ENCODE measurements around the gene ZNF208.

The ZNF208 gene

GRCh38 chr19:21970466-21970865, 40.3 kb downstream of the ZNF208 start:
- Histone ChIP-seq H3K4me2 (ENCODE audit: low read length) (no peak overlapping the region), H3K27ac (ENCODE audit: low read depth, low read length) (no peak overlapping the region), H3K18ac (ENCODE audit: low read length) (no peak overlapping the region), H2BK5ac (ENCODE audit: low read length) (no peak overlapping the region), H3K9ac (ENCODE audit: low read length) (no peak overlapping the region), H3K56ac (ENCODE audit: low read length) (no peak overlapping the region), H2BK15ac (replicated peaks; ENCODE audit: low read depth) (no peak overlapping the region), H4K8ac (ENCODE audit: low read depth, low read length) (no peak overlapping the region), H3K79me2 (ENCODE audit: control insufficient read depth, insufficient read depth, low read length) (no peaks in the 10 kb centered on the region), H3K27me3 (ENCODE audit: insufficient read depth, low read length, poor library complexity) (no peaks in the 10 kb centered on the region), H3K23ac (ENCODE audit: low read length) (no peak overlapping the region), H3K79me1 (ENCODE audit: low read length) (no peaks in the 10 kb centered on the region), H2AK5ac (ENCODE audit: low read length) (no peak overlapping the region), H3K36me3 (ENCODE audit: control insufficient read depth, insufficient read depth, low read length) (no peaks in the 10 kb centered on the region), H3K4ac (ENCODE audit: low read depth, low read length) (no peak overlapping the region), H3K4me1 (ENCODE audit: control insufficient read depth, low read depth, low read length) (no peaks in the 10 kb centered on the region), H3K4me3 (ENCODE audit: low read length) (no peak overlapping the region), H4K5ac (ENCODE audit: low read length) (no peak overlapping the region), H2BK120ac (ENCODE audit: low read depth, low read length) (no peak overlapping the region)
- no CpG with 5 or more reads among the region's 1 CpG for WGBS (ENCODE audit: extremely low coverage, insufficient coverage, low lambda C conversion rate)
- no peak for DNase-seq

GRCh38 chr19:21947775-21948174, 63.0 kb downstream of the ZNF208 start:
- DNase-seq, result peak; percentile 23
- H2BK120ac ChIP-seq (ENCODE audit: low read depth, low read length), result no peak overlapping the region
- no peak overlapping the region for H2BK15ac ChIP-seq (replicated peaks; ENCODE audit: low read depth)
- no peak overlapping the region for H4K5ac ChIP-seq (ENCODE audit: low read length)
- H3K4me1 ChIP-seq (ENCODE audit: control insufficient read depth, low read depth, low read length), result no peaks in the 10 kb centered on the region
- H2BK5ac ChIP-seq (ENCODE audit: low read length), result no peak overlapping the region
- H2AK5ac ChIP-seq (ENCODE audit: low read length), result no peak overlapping the region
- H3K36me3 ChIP-seq (ENCODE audit: control insufficient read depth, insufficient read depth, low read length), result no peaks in the 10 kb centered on the region
- H3K27me3 ChIP-seq (ENCODE audit: insufficient read depth, low read length, poor library complexity), result no peaks in the 10 kb centered on the region
- no peak overlapping the region for H3K56ac ChIP-seq (ENCODE audit: low read length)
- H4K8ac ChIP-seq (ENCODE audit: low read depth, low read length), result no peak overlapping the region
- H3K23ac ChIP-seq (ENCODE audit: low read length), result no peak overlapping the region
- H3K79me1 ChIP-seq (ENCODE audit: low read length), result no peaks in the 10 kb centered on the region
- no peak overlapping the region for H3K4me2 ChIP-seq (ENCODE audit: low read length)
- H3K79me2 ChIP-seq (ENCODE audit: control insufficient read depth, insufficient read depth, low read length), result no peaks in the 10 kb centered on the region
- no CpG with 5 or more reads among the region's 8 CpGs for WGBS (ENCODE audit: extremely low coverage, insufficient coverage, low lambda C conversion rate)
- H3K4ac ChIP-seq (ENCODE audit: low read depth, low read length), result no peak overlapping the region
- H3K18ac ChIP-seq (ENCODE audit: low read length), result no peak overlapping the region
- H3K9ac ChIP-seq (ENCODE audit: low read length), result no peak overlapping the region
- H3K27ac ChIP-seq (ENCODE audit: low read depth, low read length), result no peak overlapping the region
- no peak overlapping the region for H3K4me3 ChIP-seq (ENCODE audit: low read length)

- Histone ChIP-seq H3K23ac (ENCODE audit: low read length) (no peak overlapping the region), H3K4me3 (ENCODE audit: low read length) (no peak overlapping the region), H3K4me2 (ENCODE audit: low read length) (no peak overlapping the region), H3K56ac (ENCODE audit: low read length) (no peak overlapping the region), H2BK5ac (ENCODE audit: low read length) (no peak overlapping the region), H2AK5ac (ENCODE audit: low read length) (no peak overlapping the region), H3K18ac (ENCODE audit: low read length) (no peak overlapping the region), H3K9ac (ENCODE audit: low read length) (no peak overlapping the region), H3K36me3 (ENCODE audit: control insufficient read depth, insufficient read depth, low read length) (no peaks in the 10 kb centered on the region), H3K79me2 (ENCODE audit: control insufficient read depth, insufficient read depth, low read length) (no peaks in the 10 kb centered on the region), H4K8ac (ENCODE audit: low read depth, low read length) (no peak overlapping the region), H2BK120ac (ENCODE audit: low read depth, low read length) (no peak overlapping the region), H2BK15ac (replicated peaks; ENCODE audit: low read depth) (no peak overlapping the region), H3K4ac (ENCODE audit: low read depth, low read length) (no peak overlapping the region), H3K27me3 (ENCODE audit: insufficient read depth, low read length, poor library complexity) (no peaks in the 10 kb centered on the region), H3K79me1 (ENCODE audit: low read length) (no peaks in the 10 kb centered on the region), H3K27ac (ENCODE audit: low read depth, low read length) (no peak overlapping the region), H4K5ac (ENCODE audit: low read length) (no peak overlapping the region), H3K4me1 (ENCODE audit: control insufficient read depth, low read depth, low read length) (no peaks in the 10 kb centered on the region)
- WGBS (ENCODE audit: extremely low coverage, insufficient coverage, low lambda C conversion rate), result no CpG with 5 or more reads among the region's 30 CpGs
- no peak for DNase-seq
Measured at GRCh38 chr19:21940684-21941083, 70.1 kb downstream of the ZNF208 start.

GRCh38 chr19:21934593-21934992, 76.2 kb downstream of the ZNF208 start:
- H4K8ac ChIP-seq (ENCODE audit: low read depth, low read length), result no peak overlapping the region
- H3K23ac ChIP-seq (ENCODE audit: low read length), result no peak overlapping the region
- H3K27ac ChIP-seq (ENCODE audit: low read depth, low read length), result no peak overlapping the region
- no peak overlapping the region for H4K5ac ChIP-seq (ENCODE audit: low read length)
- H2BK15ac ChIP-seq (replicated peaks; ENCODE audit: low read depth), result no peak overlapping the region
- H3K79me1 ChIP-seq (ENCODE audit: low read length), result no peaks in the 10 kb centered on the region
- no peak overlapping the region for H3K56ac ChIP-seq (ENCODE audit: low read length)
- no peak overlapping the region for H3K4me2 ChIP-seq (ENCODE audit: low read length)
- H2BK120ac ChIP-seq (ENCODE audit: low read depth, low read length), result no peak overlapping the region
- WGBS (ENCODE audit: extremely low coverage, insufficient coverage, low lambda C conversion rate), result no CpG with 5 or more reads among the region's 4 CpGs
- no peak for DNase-seq
- H3K18ac ChIP-seq (ENCODE audit: low read length), result no peak overlapping the region
- no peak overlapping the region for H2AK5ac ChIP-seq (ENCODE audit: low read length)
- no peak overlapping the region for H3K4me3 ChIP-seq (ENCODE audit: low read length)
- no peaks in the 10 kb centered on the region for H3K27me3 ChIP-seq (ENCODE audit: insufficient read depth, low read length, poor library complexity)
- no peaks in the 10 kb centered on the region for H3K36me3 ChIP-seq (ENCODE audit: control insufficient read depth, insufficient read depth, low read length)
- H3K9ac ChIP-seq (ENCODE audit: low read length), result no peak overlapping the region
- no peaks in the 10 kb centered on the region for H3K4me1 ChIP-seq (ENCODE audit: control insufficient read depth, low read depth, low read length)
- H3K4ac ChIP-seq (ENCODE audit: low read depth, low read length), result no peak overlapping the region
- no peaks in the 10 kb centered on the region for H3K79me2 ChIP-seq (ENCODE audit: control insufficient read depth, insufficient read depth, low read length)
- no peak overlapping the region for H2BK5ac ChIP-seq (ENCODE audit: low read length)

DNA sequence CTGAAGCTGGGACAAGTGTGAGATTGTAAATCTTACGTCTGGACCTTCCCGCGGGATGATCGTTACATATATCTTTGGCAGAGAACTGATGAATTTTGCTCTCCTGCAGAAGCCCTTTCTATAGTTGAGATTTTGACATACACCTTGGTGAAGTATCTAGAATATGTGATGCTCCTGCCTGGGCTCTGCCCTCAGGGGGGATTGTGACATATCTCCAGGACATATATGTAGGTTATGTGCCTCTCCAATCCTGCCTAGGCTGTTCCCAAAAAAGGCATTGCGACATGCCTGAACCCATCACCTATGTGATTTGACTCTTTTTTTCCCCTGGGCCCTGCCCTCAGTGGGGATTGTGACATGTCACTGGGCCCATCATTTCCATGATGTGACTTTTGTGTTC, 76.6 kb downstream of the ZNF208 start:
- no peak overlapping the region for H3K4me3 ChIP-seq (ENCODE audit: low read length)
- H3K18ac ChIP-seq (ENCODE audit: low read length), result no peak overlapping the region
- no peak overlapping the region for H2BK5ac ChIP-seq (ENCODE audit: low read length)
- no peak overlapping the region for H3K23ac ChIP-seq (ENCODE audit: low read length)
- no peak overlapping the region for H4K5ac ChIP-seq (ENCODE audit: low read length)
- WGBS (ENCODE audit: extremely low coverage, insufficient coverage, low lambda C conversion rate), result no CpG with 5 or more reads among the region's 5 CpGs
- H2BK120ac ChIP-seq (ENCODE audit: low read depth, low read length), result no peak overlapping the region
- DNase-seq, result no peak
- no peaks in the 10 kb centered on the region for H3K4me1 ChIP-seq (ENCODE audit: control insufficient read depth, low read depth, low read length)
- no peaks in the 10 kb centered on the region for H3K27me3 ChIP-seq (ENCODE audit: insufficient read depth, low read length, poor library complexity)
- no peak overlapping the region for H3K4me2 ChIP-seq (ENCODE audit: low read length)
- H3K9ac ChIP-seq (ENCODE audit: low read length), result no peak overlapping the region
- H2AK5ac ChIP-seq (ENCODE audit: low read length), result no peak overlapping the region
- H2BK15ac ChIP-seq (replicated peaks; ENCODE audit: low read depth), result no peak overlapping the region
- no peaks in the 10 kb centered on the region for H3K36me3 ChIP-seq (ENCODE audit: control insufficient read depth, insufficient read depth, low read length)
- H3K79me1 ChIP-seq (ENCODE audit: low read length), result no peaks in the 10 kb centered on the region
- no peak overlapping the region for H3K4ac ChIP-seq (ENCODE audit: low read depth, low read length)
- H3K27ac ChIP-seq (ENCODE audit: low read depth, low read length), result no peak overlapping the region
- H4K8ac ChIP-seq (ENCODE audit: low read depth, low read length), result no peak overlapping the region
- H3K56ac ChIP-seq (ENCODE audit: low read length), result no peak overlapping the region
- H3K79me2 ChIP-seq (ENCODE audit: control insufficient read depth, insufficient read depth, low read length), result no peaks in the 10 kb centered on the region

DNA sequence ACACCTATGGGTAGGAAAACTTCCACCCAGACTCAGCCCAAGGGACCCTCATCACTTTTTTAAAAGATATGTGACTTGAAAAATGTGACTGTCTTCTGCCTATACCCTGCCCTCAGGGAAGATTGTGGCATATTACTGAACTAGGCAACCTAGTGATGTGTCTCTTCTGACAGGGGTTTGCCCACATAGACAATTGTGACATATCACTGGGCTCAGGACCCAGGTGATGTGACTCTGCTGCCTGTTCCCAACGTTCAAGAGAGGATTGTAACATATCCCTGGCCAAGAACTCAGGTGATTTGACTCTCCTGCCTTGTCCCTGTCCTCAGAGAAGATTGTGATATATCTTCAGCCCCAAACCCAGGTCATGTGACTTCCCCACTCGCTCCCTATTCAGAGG, 88.5 kb downstream of the ZNF208 start:
- H3K56ac ChIP-seq (ENCODE audit: low read length), result no peak overlapping the region
- WGBS (ENCODE audit: extremely low coverage, insufficient coverage, low lambda C conversion rate), result no CpG with 5 or more reads among the region's 2 CpGs
- H3K27ac ChIP-seq (ENCODE audit: low read depth, low read length), result no peak overlapping the region
- no peak overlapping the region for H2BK120ac ChIP-seq (ENCODE audit: low read depth, low read length)
- no peak overlapping the region for H3K9ac ChIP-seq (ENCODE audit: low read length)
- H3K18ac ChIP-seq (ENCODE audit: low read length), result no peak overlapping the region
- no peak overlapping the region for H3K4me2 ChIP-seq (ENCODE audit: low read length)
- no peak overlapping the region for H3K4me3 ChIP-seq (ENCODE audit: low read length)
- H4K8ac ChIP-seq (ENCODE audit: low read depth, low read length), result no peak overlapping the region
- H3K4me1 ChIP-seq (ENCODE audit: control insufficient read depth, low read depth, low read length), result no peaks in the 10 kb centered on the region
- no peak for DNase-seq
- no peak overlapping the region for H2BK15ac ChIP-seq (replicated peaks; ENCODE audit: low read depth)
- no peaks in the 10 kb centered on the region for H3K27me3 ChIP-seq (ENCODE audit: insufficient read depth, low read length, poor library complexity)
- no peaks in the 10 kb centered on the region for H3K79me1 ChIP-seq (ENCODE audit: low read length)
- H4K5ac ChIP-seq (ENCODE audit: low read length), result no peak overlapping the region
- H2BK5ac ChIP-seq (ENCODE audit: low read length), result no peak overlapping the region
- no peaks in the 10 kb centered on the region for H3K79me2 ChIP-seq (ENCODE audit: control insufficient read depth, insufficient read depth, low read length)
- H3K4ac ChIP-seq (ENCODE audit: low read depth, low read length), result no peak overlapping the region
- H3K36me3 ChIP-seq (ENCODE audit: control insufficient read depth, insufficient read depth, low read length), result no peaks in the 10 kb centered on the region
- H3K23ac ChIP-seq (ENCODE audit: low read length), result no peak overlapping the region
- no peak overlapping the region for H2AK5ac ChIP-seq (ENCODE audit: low read length)

Data from mesendoderm (in vitro differentiated cells).